ENCODE data around the gene DNAH17.

DNA sequence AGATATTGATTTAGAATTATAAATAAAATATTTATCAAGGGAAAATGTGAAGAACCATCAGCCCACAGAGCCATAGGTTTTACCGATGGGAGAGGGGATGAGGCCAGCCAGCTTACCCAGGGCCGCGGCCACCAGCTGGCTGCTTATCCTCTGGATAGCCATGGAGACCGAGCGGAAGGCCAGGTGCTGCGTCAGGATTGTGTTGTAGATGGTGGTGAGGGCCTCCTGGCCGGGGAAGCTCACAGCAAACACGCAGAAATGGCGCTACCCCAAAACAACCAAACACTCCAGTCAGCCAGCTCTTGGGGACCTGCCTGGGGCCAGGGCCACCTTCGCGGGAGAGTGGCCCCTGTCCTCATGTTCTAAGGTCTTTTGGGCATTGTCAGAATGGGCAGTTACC lies 97.8 kb downstream of the DNAH17 start:
- TF ChIP-seq, protein P1, sequence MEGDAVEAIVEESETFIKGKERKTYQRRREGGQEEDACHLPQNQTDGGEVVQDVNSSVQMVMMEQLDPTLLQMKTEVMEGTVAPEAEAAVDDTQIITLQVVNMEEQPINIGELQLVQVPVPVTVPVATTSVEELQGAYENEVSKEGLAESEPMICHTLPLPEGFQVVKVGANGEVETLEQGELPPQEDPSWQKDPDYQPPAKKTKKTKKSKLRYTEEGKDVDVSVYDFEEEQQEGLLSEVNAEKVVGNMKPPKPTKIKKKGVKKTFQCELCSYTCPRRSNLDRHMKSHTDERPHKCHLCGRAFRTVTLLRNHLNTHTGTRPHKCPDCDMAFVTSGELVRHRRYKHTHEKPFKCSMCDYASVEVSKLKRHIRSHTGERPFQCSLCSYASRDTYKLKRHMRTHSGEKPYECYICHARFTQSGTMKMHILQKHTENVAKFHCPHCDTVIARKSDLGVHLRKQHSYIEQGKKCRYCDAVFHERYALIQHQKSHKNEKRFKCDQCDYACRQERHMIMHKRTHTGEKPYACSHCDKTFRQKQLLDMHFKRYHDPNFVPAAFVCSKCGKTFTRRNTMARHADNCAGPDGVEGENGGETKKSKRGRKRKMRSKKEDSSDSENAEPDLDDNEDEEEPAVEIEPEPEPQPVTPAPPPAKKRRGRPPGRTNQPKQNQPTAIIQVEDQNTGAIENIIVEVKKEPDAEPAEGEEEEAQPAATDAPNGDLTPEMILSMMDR (IDR thresholded peaks at IDR 0.05; ENCODE audit: low read length), result no peak
- no peak for TF ChIP-seq EZH2 (optimal IDR thresholded peaks at IDR 0.05; ENCODE audit: low read depth, low read length)
- TF ChIP-seq EZH2phosphoT487 (IDR thresholded peaks at IDR 0.05; ENCODE audit: low read length), result no peak

Data from MM.1S (cell line).